HCT116 (cell line): Measurements from ENCODE around the gene RFX3. TPM values are rescaled to one million over a fixed set of nuclear protein-coding genes. Genes with fewer than 3 reads are reported as not detected.

ENCODE experiments used
- ATAC-seq: fragments of 200-7000 bp; cut with Tn5 transposase; 2 replicates; pipeline ENCODE4 v1.9.1; 2020; ENCODE audit warnings: mild to moderate bottlenecking, moderate library complexity
- BruUV-seq: library from RNA; stranded (reverse); fragments of 400-500 nt; replicated peaks from 2 replicates; lab custom pipeline; 2021; lab: Mats Ljungman, UMichigan
- CTCF ChIA-PET: fragments of 300-600 bp; sonication (Branson Sonifier 250); formaldehyde crosslinking; loops from one replicate; lab custom pipeline; 2021; ENCODE audit warnings: antibody characterized with exemption; lab: Charles Lee
- POLR2A ChIA-PET: fragments of 300-600, 350-600 bp; sonication (Branson Sonifier 250); formaldehyde crosslinking; loops from one replicate; lab custom pipeline; 2021; ENCODE audit warnings: antibody characterized with exemption; lab: Charles Lee
- RAD21 ChIA-PET, 2 experiments: fragments of 300-600 bp; sonication (Branson Sonifier 250); formaldehyde crosslinking; loops; one replicate each; lab custom pipeline; 2023; ENCODE audit warnings: low total read pairs in 2 of 2; ENCODE audit not compliant: uncharacterized antibody in 2 of 2, unreplicated experiment in 2 of 2, low non-redundant PET in 1 of 2; lab: Charles Lee
- DNase-seq: peaks from one replicate; pipeline ENCODE4 v3.0.0-alpha.2; 2010; ENCODE audit warnings: low read depth, low spot score
- H2AFZ ChIP-seq: fragments of 200-600 bp; shearing (Covaris generic), sonication (generic); 2 replicates; pipeline ENCODE4 v1.6.1; 2017; ENCODE audit warnings: low read depth, mixed run types, mixed read lengths, antibody characterized with exemption, low read length; ENCODE audit not compliant: poor library complexity, severe bottlenecking
- H3K27ac ChIP-seq: 2 replicates; pipeline ENCODE4 v1.5.1; 2012; ENCODE audit warnings: low read depth, low read length
- H3K27me3 ChIP-seq: fragments of 200-600 bp; sonication (generic); 2 replicates; pipeline ENCODE4 v1.6.1; 2016; ENCODE audit warnings: mixed run types, low read length, mixed read lengths; ENCODE audit not compliant: insufficient read depth
- H3K36me3 ChIP-seq, 2 experiments: fragments of 200-500 bp in 1 of 2; fragments of 200-600 bp in 1 of 2; sonication (Bioruptor generic) in 1 of 2; sonication (generic) in 1 of 2; 2 replicates each; pipeline versions ENCODE4 v1.5.1 to v1.6.1; 2014 to 2016; ENCODE audit warnings: low read length in 2 of 2, inconsistent platforms in 1 of 2, mixed read lengths in 1 of 2, mixed run types in 1 of 2; ENCODE audit not compliant: insufficient read depth in 2 of 2, control insufficient read depth in 1 of 2
- H3K4me1 ChIP-seq, 2 experiments: fragments of 200-600 bp in 1 of 2; sonication (generic) in 1 of 2; 2 replicates each; pipeline versions ENCODE4 v1.5.1 to v1.6.1; 2012 to 2017; ENCODE audit warnings: low read length in 2 of 2, inconsistent platforms in 1 of 2, mild to moderate bottlenecking in 1 of 2, mixed read lengths in 1 of 2, mixed run types in 1 of 2, moderate library complexity in 1 of 2; ENCODE audit not compliant: insufficient read depth in 2 of 2, control insufficient read depth in 1 of 2
- H3K4me2 ChIP-seq: fragments of 200-600 bp; sonication (generic); 2 replicates; pipeline ENCODE4 v1.6.1; 2017; ENCODE audit warnings: mixed run types, low read length, mixed read lengths
- H3K4me3 ChIP-seq, 2 experiments: fragments of 200-600 bp in 1 of 2; sonication (generic) in 1 of 2; replicated peaks in 1 of 2; 2 replicates each; pipeline ENCODE4 v1.5.1; 2011 to 2016; ENCODE audit warnings: low read length in 2 of 2, control low read depth in 1 of 2, low read depth in 1 of 2, mild to moderate bottlenecking in 1 of 2, mixed read lengths in 1 of 2, mixed run types in 1 of 2
- H3K79me2 ChIP-seq: fragments of 200-600 bp; sonication (generic); 2 replicates; pipeline ENCODE4 v1.6.1; 2017; ENCODE audit warnings: mild to moderate bottlenecking, mixed run types, low read length, moderate library complexity, mixed read lengths; ENCODE audit not compliant: insufficient read depth
- H3K9ac ChIP-seq: fragments of 200-600 bp; sonication (generic); 2 replicates; pipeline ENCODE4 v1.6.1; 2016; ENCODE audit warnings: low read length, mixed read lengths
- H3K9me2 ChIP-seq: fragments of 200-600 bp; sonication (generic), shearing (Covaris generic); 2 replicates; pipeline ENCODE4 v1.6.1; 2017; ENCODE audit warnings: mixed run types, mild to moderate bottlenecking, moderate library complexity; ENCODE audit not compliant: insufficient read depth
- H3K9me3 ChIP-seq, 2 experiments: fragments of 200-500 bp in 1 of 2; fragments of 200-600 bp in 1 of 2; sonication (Bioruptor generic) in 1 of 2; sonication (generic) in 1 of 2; 2 replicates each; pipeline ENCODE4 v1.6.1; 2014 to 2017; ENCODE audit warnings: low read length in 2 of 2, mixed read lengths in 2 of 2, inconsistent platforms in 1 of 2, low read depth in 1 of 2, mild to moderate bottlenecking in 1 of 2, mixed run types in 1 of 2, moderate library complexity in 1 of 2; ENCODE audit not compliant: control insufficient read depth in 1 of 2, insufficient read depth in 1 of 2
- H4K20me1 ChIP-seq: fragments of 200-600 bp; sonication (generic), shearing (Covaris generic); 2 replicates; pipeline ENCODE4 v1.6.1; 2017; ENCODE audit warnings: mixed run types, mild to moderate bottlenecking, moderate library complexity; ENCODE audit not compliant: insufficient read depth
- CBX3 ChIP-seq: IDR thresholded peaks from 2 replicates; pipeline ENCODE4 v1.6.1; 2012; ENCODE audit warnings: low read depth
- EGR1 ChIP-seq: IDR thresholded peaks from 2 replicates; pipeline ENCODE4 v1.6.1; 2012; ENCODE audit warnings: low read depth
- ELF1 ChIP-seq: IDR thresholded peaks from 2 replicates; pipeline ENCODE4 v1.6.1; 2012; ENCODE audit warnings: low read depth, borderline replicate concordance
- EZH2phosphoT487 ChIP-seq: fragments of 200-600 bp; IDR thresholded peaks from 2 replicates; pipeline ENCODE4 v1.6.1; 2018; ENCODE audit warnings: antibody characterized with exemption, borderline replicate concordance
- FOSL1 ChIP-seq: IDR thresholded peaks from 2 replicates; pipeline ENCODE4 v1.6.1; 2012; ENCODE audit warnings: low read depth
- POLR2A ChIP-seq: IDR thresholded peaks from 2 replicates; pipeline ENCODE4 v1.7.0; 2011; ENCODE audit warnings: borderline replicate concordance; ENCODE audit not compliant: insufficient read depth, insufficient read length; ENCODE audit errors: extremely low read depth
- SIN3A ChIP-seq: IDR thresholded peaks from 2 replicates; pipeline ENCODE4 v1.6.1; 2012; ENCODE audit warnings: low read depth
- SRF ChIP-seq: IDR thresholded peaks from 2 replicates; pipeline ENCODE4 v1.6.1; 2012; ENCODE audit warnings: low read depth
- YY1 ChIP-seq: IDR thresholded peaks from 2 replicates; pipeline ENCODE4 v1.6.1; 2011; ENCODE audit warnings: low read length, low read depth, moderate library complexity, mild to moderate bottlenecking; ENCODE audit not compliant: insufficient replicate concordance; ENCODE audit errors: extremely low read depth
- ZFX ChIP-seq: fragments of 450-650 bp; IDR thresholded peaks from 2 replicates; pipeline ENCODE4 v1.6.1; 2017
- ZNF274 ChIP-seq: fragments of 200-500 bp; sonication (Bioruptor generic); IDR thresholded peaks from 2 replicates; pipeline ENCODE4 v1.6.1; 2014; ENCODE audit warnings: mild to moderate bottlenecking, low read depth, low read length, inconsistent platforms
- intact Hi-C: fragments of 100-400 bp; cut with micrococcal nuclease; formaldehyde crosslinking; loops from 2 replicates; pipeline ENCODE4 v1.10.0; 2022
- total RNA-seq: library from RNA; stranded (reverse); gene quantifications from one replicate; pipeline ENCODE4 v1.2.1, GENCODE V29; 2021; ENCODE audit not compliant: unreplicated experiment
- TF ChIP-seq, protein P1 (sequence below): IDR thresholded peaks from 2 replicates; pipeline ENCODE4 v1.6.1; 2012
- TF ChIP-seq, protein P2 (sequence below), 3 experiments: fragments of 200-600 bp in 1 of 3; sonication (generic) in 1 of 3; IDR thresholded peaks in 2 of 3; conservative IDR thresholded peaks in 1 of 3; 2 replicates each; pipeline ENCODE4 v1.5.1; 2012 to 2017; ENCODE audit warnings: low read depth in 2 of 3, low read length in 2 of 3, antibody characterized with exemption in 1 of 3, borderline replicate concordance in 1 of 3, control low read depth in 1 of 3, mild to moderate bottlenecking in 1 of 3, mixed read lengths in 1 of 3, mixed run types in 1 of 3, moderate library complexity in 1 of 3; ENCODE audit not compliant: insufficient read depth in 1 of 3
- TF ChIP-seq, protein P3 (sequence below): IDR thresholded peaks from 2 replicates; pipeline ENCODE4 v1.6.1; 2011; ENCODE audit warnings: mild to moderate bottlenecking, low read length, moderate library complexity; ENCODE audit not compliant: insufficient replicate concordance; ENCODE audit errors: extremely low read depth
- TF ChIP-seq, protein P4 (sequence below): IDR thresholded peaks from 2 replicates; pipeline ENCODE4 v1.6.1; 2012

The RFX3 gene
- total RNA-seq, 1 experiment from 2014 or later: 11.8 TPM

DNA sequence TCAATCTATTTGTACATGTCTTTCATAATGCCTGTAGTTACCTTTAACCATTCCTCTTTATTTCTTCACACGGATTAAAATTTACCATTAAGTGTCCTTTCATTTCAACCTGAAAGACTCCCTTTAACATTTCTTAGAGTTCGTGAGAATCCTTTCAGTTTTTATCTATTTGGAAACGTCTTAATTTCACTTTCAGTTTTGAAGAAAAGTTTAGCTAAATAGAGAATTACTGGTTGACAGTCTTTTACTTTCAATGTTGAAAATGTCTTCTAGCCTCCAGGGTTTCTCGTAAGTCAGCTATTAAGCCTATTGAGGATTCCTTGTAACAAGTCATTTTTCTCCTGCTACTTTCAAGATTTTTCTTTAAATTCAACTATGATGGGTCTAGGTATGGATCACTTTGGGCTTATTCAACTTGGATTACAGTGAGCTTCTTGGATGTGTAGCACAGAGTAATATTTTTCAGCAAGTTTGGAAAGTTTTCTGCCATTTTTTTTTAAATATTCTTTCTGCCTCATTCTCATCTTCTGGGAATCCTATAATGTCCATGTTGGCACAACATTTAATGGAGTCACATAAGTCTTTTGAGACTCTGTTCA lies 48.5 kb downstream of the RFX3 start:
- no peak overlapping the region for H3K4me3 ChIP-seq
- no peaks in the 10 kb centered on the region for H3K9me3 ChIP-seq
- RAD21 ChIA-PET: no interaction called here
- intact Hi-C loops: no loop called here
- no peaks in the 10 kb centered on the region; the same call in 1 of the 2 replicates for H4K20me1 ChIP-seq
- DNase-seq: no peak
- no peak overlapping the region for H3K9ac ChIP-seq
- POLR2A ChIA-PET: no interaction called here
- no peaks in the 10 kb centered on the region for H3K79me2 ChIP-seq
- no peak overlapping the region for H3K4me2 ChIP-seq
- no peak for ATAC-seq
- no peaks in the 10 kb centered on the region for H3K27me3 ChIP-seq
- no peaks in the 10 kb centered on the region for H3K36me3 ChIP-seq
- peaks cover 10 to 14% of the 10 kb centered on the region in 2 experiments for H3K4me1 ChIP-seq
- no peaks in the 10 kb centered on the region for H3K9me2 ChIP-seq
- TF ChIP-seq FOSL1 (no peak), SIN3A (no peak), ZFX (no peak)
- TF ChIP-seq, all 23 proteins: peak for 0
- CTCF ChIA-PET: interaction anchor here (1.2 kb wide), 1 partner anchor 10 kb away, joined by 3 read pairs; no protein-coding TSS in a partner anchor
- H2AFZ ChIP-seq: no peak overlapping the region
- BruUV-seq: no TSS peak
- H3K27ac ChIP-seq: no peak overlapping the region

DNA sequence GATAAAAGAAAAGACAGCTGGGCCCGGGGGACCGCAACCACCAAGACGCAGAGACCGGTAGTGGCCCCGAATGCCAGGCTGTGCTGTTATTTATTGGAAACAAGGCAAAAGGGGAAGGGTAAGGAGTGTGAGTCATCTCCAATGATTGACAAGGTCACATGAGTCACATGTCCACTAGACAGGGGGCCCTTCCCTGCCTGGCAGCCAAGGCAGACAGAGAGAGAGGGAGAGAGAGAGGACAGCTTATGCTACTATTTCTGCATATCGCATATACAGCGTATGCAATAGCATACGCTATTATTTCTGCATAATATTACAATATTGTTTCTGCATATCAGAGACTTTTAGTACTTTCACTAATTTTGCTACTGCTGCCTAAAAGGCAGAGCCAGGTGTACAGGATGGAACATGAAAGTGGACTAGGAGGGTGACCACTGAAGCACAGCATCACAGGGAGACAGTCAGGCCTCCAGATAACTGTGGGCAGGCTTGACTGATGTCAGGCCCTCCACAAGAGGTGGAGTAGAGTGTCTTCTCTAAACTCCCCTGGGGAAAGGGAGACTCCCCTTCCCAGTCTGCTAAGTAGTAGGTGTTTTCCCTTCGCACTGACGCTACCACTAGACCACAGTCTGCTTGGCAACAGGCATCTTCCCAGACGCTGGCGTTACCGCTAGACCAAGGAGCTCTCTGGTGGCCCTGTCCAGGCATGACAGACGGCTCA lies 50.3 kb downstream of the RFX3 start:
- Histone ChIP-seq H3K4me2 (no peak overlapping the region), H2AFZ (no peak overlapping the region), H3K4me3 (no peak overlapping the region), H3K79me2 (no peaks in the 10 kb centered on the region), H4K20me1 (no peaks in the 10 kb centered on the region; the same call in 1 of the 2 replicates), H3K9me3 (no peaks in the 10 kb centered on the region), H3K27me3 (no peaks in the 10 kb centered on the region), H3K4me1 (peaks cover 10 to 14% of the 10 kb centered on the region in 2 experiments), H3K9ac (no peak overlapping the region), H3K9me2 (no peaks in the 10 kb centered on the region), H3K27ac (no peak overlapping the region), H3K36me3 (no peaks in the 10 kb centered on the region)
- intact Hi-C loops: no loop called here
- ChIA-PET CTCF (no interaction called here), POLR2A (no interaction called here), RAD21 (no interaction called here)
- ATAC-seq (no peak), DNase-seq (no peak)
- no TSS peak for BruUV-seq
- TF ChIP-seq, protein P1, sequence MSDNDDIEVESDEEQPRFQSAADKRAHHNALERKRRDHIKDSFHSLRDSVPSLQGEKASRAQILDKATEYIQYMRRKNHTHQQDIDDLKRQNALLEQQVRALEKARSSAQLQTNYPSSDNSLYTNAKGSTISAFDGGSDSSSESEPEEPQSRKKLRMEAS: no peak
- TF ChIP-seq CBX3: no peak
- TF ChIP-seq POLR2A: no peak
- TF ChIP-seq ZFX: no peak
- TF ChIP-seq, protein P2, sequence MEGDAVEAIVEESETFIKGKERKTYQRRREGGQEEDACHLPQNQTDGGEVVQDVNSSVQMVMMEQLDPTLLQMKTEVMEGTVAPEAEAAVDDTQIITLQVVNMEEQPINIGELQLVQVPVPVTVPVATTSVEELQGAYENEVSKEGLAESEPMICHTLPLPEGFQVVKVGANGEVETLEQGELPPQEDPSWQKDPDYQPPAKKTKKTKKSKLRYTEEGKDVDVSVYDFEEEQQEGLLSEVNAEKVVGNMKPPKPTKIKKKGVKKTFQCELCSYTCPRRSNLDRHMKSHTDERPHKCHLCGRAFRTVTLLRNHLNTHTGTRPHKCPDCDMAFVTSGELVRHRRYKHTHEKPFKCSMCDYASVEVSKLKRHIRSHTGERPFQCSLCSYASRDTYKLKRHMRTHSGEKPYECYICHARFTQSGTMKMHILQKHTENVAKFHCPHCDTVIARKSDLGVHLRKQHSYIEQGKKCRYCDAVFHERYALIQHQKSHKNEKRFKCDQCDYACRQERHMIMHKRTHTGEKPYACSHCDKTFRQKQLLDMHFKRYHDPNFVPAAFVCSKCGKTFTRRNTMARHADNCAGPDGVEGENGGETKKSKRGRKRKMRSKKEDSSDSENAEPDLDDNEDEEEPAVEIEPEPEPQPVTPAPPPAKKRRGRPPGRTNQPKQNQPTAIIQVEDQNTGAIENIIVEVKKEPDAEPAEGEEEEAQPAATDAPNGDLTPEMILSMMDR (IDR thresholded peaks at IDR 0.05 in 2 of 3, conservative IDR thresholded peaks at IDR 0.05 in 1 of 3; ENCODE audit: borderline replicate concordance in 1 of 3, insufficient read depth in 1 of 3, low read depth in 2 of 3, low read length in 2 of 3): no peak
- TF ChIP-seq SRF: no peak
- TF ChIP-seq, protein P3, sequence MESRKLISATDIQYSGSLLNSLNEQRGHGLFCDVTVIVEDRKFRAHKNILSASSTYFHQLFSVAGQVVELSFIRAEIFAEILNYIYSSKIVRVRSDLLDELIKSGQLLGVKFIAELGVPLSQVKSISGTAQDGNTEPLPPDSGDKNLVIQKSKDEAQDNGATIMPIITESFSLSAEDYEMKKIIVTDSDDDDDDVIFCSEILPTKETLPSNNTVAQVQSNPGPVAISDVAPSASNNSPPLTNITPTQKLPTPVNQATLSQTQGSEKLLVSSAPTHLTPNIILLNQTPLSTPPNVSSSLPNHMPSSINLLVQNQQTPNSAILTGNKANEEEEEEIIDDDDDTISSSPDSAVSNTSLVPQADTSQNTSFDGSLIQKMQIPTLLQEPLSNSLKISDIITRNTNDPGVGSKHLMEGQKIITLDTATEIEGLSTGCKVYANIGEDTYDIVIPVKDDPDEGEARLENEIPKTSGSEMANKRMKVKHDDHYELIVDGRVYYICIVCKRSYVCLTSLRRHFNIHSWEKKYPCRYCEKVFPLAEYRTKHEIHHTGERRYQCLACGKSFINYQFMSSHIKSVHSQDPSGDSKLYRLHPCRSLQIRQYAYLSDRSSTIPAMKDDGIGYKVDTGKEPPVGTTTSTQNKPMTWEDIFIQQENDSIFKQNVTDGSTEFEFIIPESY: no peak
- TF ChIP-seq SIN3A: no peak
- no peak for TF ChIP-seq EZH2phosphoT487
- TF ChIP-seq YY1: no peak
- no peak for TF ChIP-seq ZNF274
- no peak for TF ChIP-seq ELF1
- TF ChIP-seq, protein P4, sequence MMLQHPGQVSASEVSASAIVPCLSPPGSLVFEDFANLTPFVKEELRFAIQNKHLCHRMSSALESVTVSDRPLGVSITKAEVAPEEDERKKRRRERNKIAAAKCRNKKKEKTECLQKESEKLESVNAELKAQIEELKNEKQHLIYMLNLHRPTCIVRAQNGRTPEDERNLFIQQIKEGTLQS: no peak
- no peak for TF ChIP-seq EGR1
